HUES6 (cell line): Measurements from ENCODE around the gene SLC38A5.
A peak's percentile ranks its signal among the peaks of the same experiment; 100 is the strongest.

Experiments
- H3K27ac ChIP-seq: 2 replicates; pipeline ENCODE4 v1.7.0; 2013; ENCODE audit warnings: low read depth, mild to moderate bottlenecking, low read length, inconsistent platforms
- H3K27me3 ChIP-seq: 2 replicates; pipeline ENCODE4 v1.6.1; 2013; ENCODE audit warnings: low read length; ENCODE audit not compliant: control insufficient read depth, insufficient read depth
- H3K36me3 ChIP-seq: 2 replicates; pipeline ENCODE4 v1.6.1; 2013; ENCODE audit warnings: low read length; ENCODE audit not compliant: control insufficient read depth, insufficient read depth
- H3K4me1 ChIP-seq: 2 replicates; pipeline ENCODE4 v1.6.1; 2013; ENCODE audit warnings: low read length; ENCODE audit not compliant: control insufficient read depth, insufficient read depth
- H3K4me3 ChIP-seq: 2 replicates; pipeline ENCODE4 v1.5.1; 2013; ENCODE audit warnings: low read depth, low read length
- H3K9ac ChIP-seq: one replicate; pipeline ENCODE4 v1.6.1; 2013; ENCODE audit warnings: mild to moderate bottlenecking, low read length
- H3K9me3 ChIP-seq: 2 replicates; pipeline ENCODE4 v1.6.1; 2013; ENCODE audit warnings: low read depth, low read length; ENCODE audit not compliant: control insufficient read depth, insufficient read depth

Gene SLC38A5

DNA sequence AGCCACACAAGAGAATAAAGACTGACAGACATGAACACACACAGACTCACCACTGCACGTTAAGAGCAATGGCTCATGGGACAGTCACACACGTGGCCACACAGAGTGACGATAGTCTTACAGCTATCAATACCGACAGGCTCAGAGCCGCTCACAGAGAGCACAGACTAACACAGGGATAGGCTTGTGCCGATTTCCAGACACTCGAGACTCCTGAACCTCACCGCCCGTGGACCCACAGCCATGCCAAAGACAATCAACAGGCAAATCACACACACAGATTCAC, 716 bp upstream of the SLC38A5 start:
- Histone ChIP-seq H3K9me3 (peaks cover 9% of the 10 kb centered on the region; the same call in 1 of the 2 replicates), H3K27me3 (no peaks in the 10 kb centered on the region; the same call in 1 of the 2 replicates), H3K4me3 (no peak overlapping the region), H3K27ac (no peak overlapping the region), H3K4me1 (peaks cover 37% of the 10 kb centered on the region), H3K36me3 (no peaks in the 10 kb centered on the region), H3K9ac (no peak overlapping the region)

DNA sequence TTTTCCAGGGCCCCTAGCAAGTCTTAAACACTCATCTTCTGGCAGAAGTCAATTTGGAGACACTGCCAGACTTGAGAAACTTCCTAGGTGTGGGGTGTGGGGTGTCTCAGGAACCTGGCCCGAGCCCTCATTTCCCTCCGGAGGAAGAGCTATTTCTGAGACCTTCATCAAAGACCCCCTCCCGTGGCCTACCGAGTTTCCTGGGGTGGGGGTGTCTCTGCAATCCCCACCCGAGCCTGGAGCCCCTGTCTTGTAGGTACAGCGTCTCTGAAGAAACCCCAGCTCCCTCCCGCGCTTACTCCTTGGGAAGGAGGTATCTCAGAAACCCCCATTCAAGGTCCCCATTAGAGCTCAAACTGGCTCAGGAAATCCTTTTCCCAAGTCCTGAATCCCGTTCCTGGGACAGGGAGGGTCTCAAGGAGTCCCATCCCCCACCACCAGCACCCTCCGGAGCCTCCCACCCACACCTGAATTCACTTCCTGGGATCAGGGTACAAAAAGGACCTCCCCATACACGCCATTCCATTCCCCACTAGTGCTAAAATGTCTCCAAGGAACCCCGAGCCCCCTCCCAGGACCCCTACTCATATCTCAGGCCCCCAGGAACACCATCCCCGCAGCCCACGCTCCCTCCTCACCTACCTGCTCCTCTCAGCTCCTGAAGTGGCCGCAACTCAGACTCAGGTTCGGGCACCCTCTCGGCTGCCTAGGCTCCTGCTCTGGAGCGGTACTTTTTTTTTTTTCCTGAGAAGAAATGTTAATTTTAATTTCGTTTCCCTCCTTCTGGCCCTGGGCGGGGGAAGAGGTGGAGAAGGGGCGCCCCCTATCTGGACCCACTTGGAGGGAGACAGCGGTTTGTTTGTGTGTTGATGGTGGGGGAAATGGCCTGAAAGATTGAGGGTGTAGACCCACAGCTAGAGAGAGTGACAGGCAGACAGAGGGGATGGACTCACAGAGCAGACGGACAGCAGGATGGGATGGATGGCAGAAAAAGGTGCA, 1.1 kb downstream of the SLC38A5 start:
- H3K4me3 ChIP-seq = peak overlapping the region; percentile 69
- H3K4me1 ChIP-seq = peaks cover 34% of the 10 kb centered on the region
- H3K9ac ChIP-seq = peak overlapping the region; percentile 15
- peaks cover 6% of the 10 kb centered on the region; the same call in 1 of the 2 replicates for H3K36me3 ChIP-seq
- H3K27ac ChIP-seq = no peak overlapping the region
- H3K9me3 ChIP-seq = peaks cover 21% of the 10 kb centered on the region; the same call in 1 of the 2 replicates
- no peaks in the 10 kb centered on the region; the same call in 1 of the 2 replicates for H3K27me3 ChIP-seq

DNA sequence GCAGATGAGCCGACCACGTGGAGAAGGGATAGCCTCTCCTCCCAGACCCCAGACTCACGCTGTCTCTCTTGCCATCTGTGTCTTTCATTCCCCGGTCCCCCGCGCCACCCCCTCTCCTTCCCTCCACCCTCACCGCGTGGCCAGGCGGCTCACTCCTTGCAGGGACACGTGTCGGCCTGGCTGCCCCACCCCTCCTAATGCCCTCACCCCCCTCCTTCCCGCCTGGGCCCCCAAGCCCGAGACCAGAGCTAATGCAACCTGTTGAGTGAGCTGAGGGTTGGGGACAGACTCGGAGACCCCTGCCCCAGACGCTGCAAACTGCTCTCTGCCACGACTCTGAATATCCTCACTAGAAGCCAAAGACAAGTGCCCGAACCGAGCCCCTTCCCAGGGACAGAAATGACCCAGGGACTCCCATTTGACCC, 1.8 kb downstream of the SLC38A5 start:
- no peak overlapping the region for H3K9ac ChIP-seq
- H3K4me1 ChIP-seq = peaks cover 27% of the 10 kb centered on the region; the same call in 1 of the 2 replicates
- H3K4me3 ChIP-seq = peak overlapping the region; percentile 69
- H3K27ac ChIP-seq = no peak overlapping the region
- H3K36me3 ChIP-seq = peaks cover 6% of the 10 kb centered on the region; the same call in 1 of the 2 replicates
- H3K27me3 ChIP-seq = no peaks in the 10 kb centered on the region; the same call in 1 of the 2 replicates
- H3K9me3 ChIP-seq = peaks cover 22% of the 10 kb centered on the region; the same call in 1 of the 2 replicates

DNA sequence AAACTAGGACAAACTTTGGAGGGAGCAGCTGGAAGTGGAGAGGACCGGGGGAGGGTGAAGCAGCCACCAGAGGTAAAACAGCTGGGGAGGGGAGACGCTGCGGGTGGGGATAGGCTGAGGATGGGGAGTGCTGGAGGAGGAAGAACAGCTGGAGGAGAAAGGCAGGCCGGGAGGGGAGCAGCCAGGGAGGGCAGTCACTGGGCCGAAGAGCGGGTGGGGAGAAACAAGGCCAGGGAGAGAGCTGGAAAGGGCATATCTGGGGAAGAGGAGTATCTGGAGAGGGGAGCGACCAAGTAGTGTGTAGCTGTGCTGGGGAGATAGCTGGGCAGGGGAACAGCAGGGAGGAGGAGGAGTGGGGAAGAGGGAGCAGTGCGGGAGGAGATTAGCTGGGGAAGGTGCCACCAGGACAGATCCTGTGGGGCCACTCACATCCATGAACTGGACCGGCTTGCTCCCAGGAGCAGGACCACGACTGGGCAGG, 2.7 kb downstream of the SLC38A5 start:
- Histone ChIP-seq H3K9me3 (peaks cover 22% of the 10 kb centered on the region; the same call in 1 of the 2 replicates), H3K9ac (no peak overlapping the region), H3K27me3 (no peaks in the 10 kb centered on the region; the same call in 1 of the 2 replicates), H3K27ac (no peak overlapping the region), H3K4me1 (peaks cover 18% of the 10 kb centered on the region; the same call in 1 of the 2 replicates), H3K36me3 (peaks cover 7% of the 10 kb centered on the region; the same call in 1 of the 2 replicates), H3K4me3 (peak overlapping the region; percentile 69)

DNA sequence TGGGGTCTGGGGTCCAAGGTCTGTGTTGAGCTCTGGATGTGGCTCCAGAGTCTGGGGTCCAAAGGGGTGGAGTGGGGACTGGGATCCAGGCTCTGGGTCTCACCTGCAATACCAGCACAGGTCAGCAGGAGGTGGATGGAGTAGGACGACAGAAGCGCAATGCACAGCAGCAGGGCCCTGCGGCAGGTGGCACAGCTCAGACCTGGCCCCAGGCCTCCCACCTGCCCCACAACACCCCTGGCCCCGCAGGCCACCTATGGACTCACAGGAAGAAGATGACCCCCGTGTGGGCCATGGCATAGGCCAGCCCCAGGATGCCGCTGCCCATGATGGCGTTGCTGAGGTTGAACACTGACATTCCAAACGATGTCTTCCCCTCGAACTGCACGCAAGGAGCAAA, 3.4 kb downstream of the SLC38A5 start:
- peaks cover 10% of the 10 kb centered on the region for H3K36me3 ChIP-seq
- H3K9ac ChIP-seq = no peak overlapping the region
- H3K27ac ChIP-seq = no peak overlapping the region
- H3K27me3 ChIP-seq = no peaks in the 10 kb centered on the region; the same call in 1 of the 2 replicates
- H3K4me1 ChIP-seq = peaks cover 14% of the 10 kb centered on the region; the same call in 1 of the 2 replicates
- no peak overlapping the region for H3K4me3 ChIP-seq
- H3K9me3 ChIP-seq = peaks cover 22% of the 10 kb centered on the region; the same call in 1 of the 2 replicates

DNA sequence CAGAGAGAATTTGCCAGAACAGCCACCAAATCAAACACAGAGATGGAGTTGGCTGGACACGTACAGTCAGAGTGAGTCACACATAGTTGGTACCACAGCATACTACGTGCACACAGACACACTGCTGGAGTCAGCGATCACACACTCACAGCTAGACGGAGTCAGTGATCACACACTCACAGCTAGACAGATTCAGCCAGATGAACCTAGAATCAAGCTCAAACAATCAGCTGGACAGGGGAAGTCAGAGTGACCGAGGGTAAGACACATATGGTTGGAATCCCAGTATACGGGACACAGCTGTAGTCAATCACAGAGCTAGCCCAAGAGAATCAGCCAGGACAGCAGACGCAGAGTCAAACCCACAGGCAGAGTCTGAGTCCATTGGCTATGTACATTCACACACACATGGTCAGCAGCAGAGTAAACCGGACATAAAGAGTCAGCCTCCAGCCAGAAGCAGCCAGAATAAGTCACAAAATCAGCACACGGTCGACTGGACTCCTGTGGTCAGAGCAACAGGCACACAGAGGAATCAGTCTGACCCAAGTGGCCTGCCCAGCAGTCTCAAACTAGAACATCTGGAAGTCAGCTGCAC, 4.6 kb downstream of the SLC38A5 start:
- H3K36me3 ChIP-seq = peaks cover 20% of the 10 kb centered on the region
- H3K9ac ChIP-seq = no peak overlapping the region
- H3K4me1 ChIP-seq = peaks cover 10% of the 10 kb centered on the region; the same call in 1 of the 2 replicates
- H3K9me3 ChIP-seq = peaks cover 26% of the 10 kb centered on the region; the same call in 1 of the 2 replicates
- H3K27me3 ChIP-seq = no peaks in the 10 kb centered on the region; the same call in 1 of the 2 replicates
- no peak overlapping the region for H3K4me3 ChIP-seq
- H3K27ac ChIP-seq = no peak overlapping the region

DNA sequence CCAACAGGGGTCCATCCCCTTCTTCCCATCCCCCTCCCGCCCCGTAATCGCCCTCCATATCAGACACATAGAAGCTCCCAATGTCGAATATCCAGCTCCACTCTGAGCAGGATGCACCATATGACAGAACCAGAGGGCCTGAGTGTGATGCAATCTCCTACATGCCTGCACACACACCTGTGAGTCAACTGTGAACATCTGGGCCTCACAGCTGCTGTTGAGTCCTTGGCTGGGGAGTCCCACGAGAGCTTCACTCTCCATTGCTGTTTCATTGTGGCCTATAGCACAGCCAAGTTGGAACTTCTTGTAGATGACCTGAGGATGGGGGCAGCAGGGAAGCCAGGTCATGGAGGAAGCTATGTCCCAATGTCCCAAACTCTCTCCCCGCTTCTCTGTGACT, 8.2 kb downstream of the SLC38A5 start:
- Histone ChIP-seq H3K27ac (no peak overlapping the region), H3K36me3 (peaks cover 38% of the 10 kb centered on the region), H3K27me3 (no peaks in the 10 kb centered on the region), H3K9ac (no peak overlapping the region), H3K9me3 (peaks cover 42% of the 10 kb centered on the region; the same call in 1 of the 2 replicates), H3K4me1 (no peaks in the 10 kb centered on the region), H3K4me3 (no peak overlapping the region)

DNA sequence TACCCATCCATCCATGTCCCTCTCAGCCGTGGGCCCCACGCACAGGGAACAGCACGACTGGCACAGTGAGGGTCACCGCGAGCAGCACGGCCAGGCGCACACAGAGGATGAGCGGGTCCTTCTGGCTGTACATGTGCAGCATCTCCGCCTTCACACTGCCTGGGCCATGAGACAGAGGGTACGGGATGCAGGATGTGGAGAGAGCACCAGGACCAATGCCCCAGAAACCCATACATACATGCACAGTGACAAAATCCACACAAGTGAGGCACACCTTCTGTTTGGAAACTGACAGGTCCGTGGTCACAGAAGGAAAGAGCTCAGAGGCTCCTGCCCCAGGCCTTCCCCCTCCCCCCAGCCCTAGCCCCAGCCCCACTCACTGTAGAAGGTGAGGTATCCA, 9.5 kb downstream of the SLC38A5 start:
- H3K27ac ChIP-seq = no peak overlapping the region
- H3K36me3 ChIP-seq = peaks cover 37% of the 10 kb centered on the region
- no peak overlapping the region for H3K4me3 ChIP-seq
- H3K4me1 ChIP-seq = no peaks in the 10 kb centered on the region
- no peaks in the 10 kb centered on the region for H3K27me3 ChIP-seq
- peaks cover 42% of the 10 kb centered on the region; the same call in 1 of the 2 replicates for H3K9me3 ChIP-seq
- no peak overlapping the region for H3K9ac ChIP-seq

DNA sequence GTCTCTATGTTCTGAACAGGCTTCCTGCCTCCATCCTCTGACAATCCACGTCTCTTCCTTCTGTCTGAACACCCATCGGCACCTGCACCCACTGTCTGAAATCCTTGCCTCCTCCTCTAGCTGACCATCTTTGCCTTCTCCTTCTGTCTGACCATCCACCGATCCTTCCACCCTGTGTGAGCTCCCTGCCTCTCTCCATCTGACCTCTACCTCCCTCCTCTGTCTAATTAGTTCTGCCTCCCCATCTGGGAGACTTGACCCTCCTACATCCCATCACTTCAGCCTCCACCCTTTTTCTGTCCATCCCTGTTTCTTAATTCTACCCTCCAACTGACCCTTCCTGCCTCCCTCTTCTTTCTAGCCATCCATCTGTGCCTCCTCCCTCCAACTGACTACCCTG, 10.0 kb downstream of the SLC38A5 start:
- Histone ChIP-seq H3K4me1 (no peaks in the 10 kb centered on the region), H3K27ac (no peak overlapping the region), H3K9ac (no peak overlapping the region), H3K9me3 (peaks cover 36% of the 10 kb centered on the region; the same call in 1 of the 2 replicates), H3K4me3 (no peak overlapping the region), H3K36me3 (peaks cover 32% of the 10 kb centered on the region), H3K27me3 (no peaks in the 10 kb centered on the region)

DNA sequence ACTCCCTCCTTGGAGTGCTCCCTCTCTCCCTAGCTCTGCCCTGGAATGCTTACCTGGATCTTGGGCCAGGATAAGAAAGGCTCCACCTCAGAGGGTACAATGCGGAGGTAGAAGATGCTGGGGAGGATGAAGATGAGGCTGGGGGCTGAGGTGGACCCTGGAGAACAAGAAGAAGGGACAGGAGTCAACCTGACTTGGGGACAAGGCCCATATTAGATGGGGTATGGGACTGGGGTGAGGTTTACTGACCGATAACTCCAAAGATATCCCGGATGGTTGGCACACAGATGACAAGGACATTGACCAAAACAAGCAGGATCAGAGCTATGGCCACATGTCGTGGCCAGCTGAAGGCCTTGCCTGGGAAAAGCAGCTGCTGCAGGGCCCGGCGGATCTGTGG, 10.6 kb downstream of the SLC38A5 start:
- H3K36me3 ChIP-seq = peaks cover 32% of the 10 kb centered on the region
- H3K9me3 ChIP-seq = peaks cover 34% of the 10 kb centered on the region; the same call in 1 of the 2 replicates
- H3K27ac ChIP-seq = no peak overlapping the region
- H3K4me1 ChIP-seq = no peaks in the 10 kb centered on the region
- no peaks in the 10 kb centered on the region for H3K27me3 ChIP-seq
- H3K9ac ChIP-seq = no peak overlapping the region
- H3K4me3 ChIP-seq = no peak overlapping the region
